ENCODE data around the gene ZNF543.
"Not testable (repeated sequence)": the region's sequence is repeated elsewhere in the genome, so short reads cannot be mapped to it uniquely, and the experiment has no call there.

ZNF543 gene

GRCh38 chr19:57320180-57321084 lies at the start of gene ZNF543:
Gene ZNF543, plus strand, starts transcription at chr19:57320472. Its CDS starts 382 bp downstream, at chr19:57320854.
- peak; percentile 86 for DNase-seq (ENCODE audit: low read depth)

GRCh38 chr19:57271280-57271679 lies 49.0 kb upstream of the ZNF543 start:
- DNase-seq (ENCODE audit: low read depth) = no peak

- no peak for DNase-seq (ENCODE audit: low read depth)
Observed at GRCh38 chr19:57273014-57273413, 47.3 kb upstream of the ZNF543 start.

- no peak for DNase-seq (ENCODE audit: low read depth)
Observed at GRCh38 chr19:57276430-57276829, 43.8 kb upstream of the ZNF543 start.

- not testable (repeated sequence) for DNase-seq (ENCODE audit: low read depth)
Observed at GRCh38 chr19:57278481-57278880, 41.8 kb upstream of the ZNF543 start.

- DNase-seq (ENCODE audit: low read depth) = peak; percentile 62
Observed at GRCh38 chr19:57279418-57280164, 40.7 kb upstream of the ZNF543 start.

GRCh38 chr19:57280165-57280961 lies 39.9 kb upstream of the ZNF543 start, which contains the start of gene ZNF460:
Gene ZNF460, plus strand, starts transcription at chr19:57280485. Its CDS starts 322 bp downstream, at chr19:57280807.
- peak; percentile 93 for DNase-seq (ENCODE audit: low read depth)

GRCh38 chr19:57280962-57281400 lies 39.3 kb upstream of the ZNF543 start:
- no peak for DNase-seq (ENCODE audit: low read depth)

- DNase-seq (ENCODE audit: low read depth) = no peak
Observed at GRCh38 chr19:57282011-57282643, 38.1 kb upstream of the ZNF543 start.

- DNase-seq (ENCODE audit: low read depth) = no peak
Observed at GRCh38 chr19:57288373-57288772, 31.9 kb upstream of the ZNF543 start.

- no peak for DNase-seq (ENCODE audit: low read depth)
Observed at GRCh38 chr19:57290970-57291369, 29.3 kb upstream of the ZNF543 start.

GRCh38 chr19:57292547-57292946 lies 27.7 kb upstream of the ZNF543 start:
- DNase-seq (ENCODE audit: low read depth) = no peak

- DNase-seq (ENCODE audit: low read depth) = no peak
Observed at GRCh38 chr19:57293719-57294118, 26.6 kb upstream of the ZNF543 start.

- no peak for DNase-seq (ENCODE audit: low read depth)
Observed at GRCh38 chr19:57302020-57302465, 18.2 kb upstream of the ZNF543 start.

- no peak for DNase-seq (ENCODE audit: low read depth)
Observed at GRCh38 chr19:57302727-57303401, 17.4 kb upstream of the ZNF543 start.

GRCh38 chr19:57305056-57305455 lies 15.2 kb upstream of the ZNF543 start:
- no peak for DNase-seq (ENCODE audit: low read depth)

- DNase-seq (ENCODE audit: low read depth) = no peak
Observed at GRCh38 chr19:57308514-57308913, 11.8 kb upstream of the ZNF543 start.

- no peak for DNase-seq (ENCODE audit: low read depth)
Observed at GRCh38 chr19:57310792-57311191, 9.5 kb upstream of the ZNF543 start.

GRCh38 chr19:57314146-57314545 lies 6.1 kb upstream of the ZNF543 start:
- DNase-seq (ENCODE audit: low read depth) = no peak

GRCh38 chr19:57317503-57317902 lies 2.8 kb upstream of the ZNF543 start:
- DNase-seq (ENCODE audit: low read depth) = no peak

- DNase-seq (ENCODE audit: low read depth) = no peak
Observed at GRCh38 chr19:57319869-57320179, 448 bp upstream of the ZNF543 start.

All from stimulated activated CD8-positive, alpha-beta memory T cell treated with anti-CD3 and anti-CD28 coated beads, Interleukin-12 subunit alpha, Interleukin-12 subunit beta, amount 100 ng/mL, for 1 hour (primary cell).